Smooth muscle cell (in vitro differentiated cells): ENCODE measurements around the gene KRT1. TPM values are rescaled to one million over a fixed set of nuclear protein-coding genes. Genes with fewer than 3 reads are reported as not detected.

Experiments
- DNase-seq: peaks from one replicate; lab custom pipeline; 2025; ENCODE audit not compliant: unreplicated experiment; lab: John Stamatoyannopoulos, UW
- H2AFZ ChIP-seq: fragments of 200-600 bp; sonication (generic); 2 replicates; pipeline ENCODE4 v1.6.0; 2016; ENCODE audit warnings: antibody characterized with exemption, low read depth, mild to moderate bottlenecking
- H3F3A ChIP-seq: fragments of 200-600 bp; sonication (generic); 2 replicates; pipeline ENCODE4 v1.6.0; 2017; ENCODE audit warnings: antibody characterized with exemption, low read depth
- H3K27ac ChIP-seq: fragments of 200-600 bp; sonication (generic); 2 replicates; pipeline ENCODE4 v1.5.1; 2016; ENCODE audit warnings: low read depth, mild to moderate bottlenecking
- H3K27me3 ChIP-seq: fragments of 200-600 bp; sonication (generic); 2 replicates; pipeline ENCODE4 v1.6.1; 2016; ENCODE audit warnings: low read depth, mild to moderate bottlenecking
- H3K36me3 ChIP-seq: fragments of 200-600 bp; sonication (generic); 2 replicates; pipeline ENCODE4 v1.5.1; 2016; ENCODE audit warnings: low read depth
- H3K4me1 ChIP-seq: fragments of 200-600 bp; sonication (generic); 2 replicates; pipeline ENCODE4 v1.5.1; 2016; ENCODE audit warnings: low read depth
- H3K4me2 ChIP-seq: fragments of 200-600 bp; sonication (generic); 2 replicates; pipeline ENCODE4 v1.6.0; 2016; ENCODE audit warnings: mild to moderate bottlenecking
- H3K4me3 ChIP-seq: fragments of 200-600 bp; sonication (generic); 2 replicates; pipeline ENCODE4 v1.5.1; 2016; ENCODE audit warnings: mild to moderate bottlenecking
- H3K79me2 ChIP-seq: fragments of 200-600 bp; sonication (generic); 2 replicates; pipeline ENCODE4 v1.6.0; 2016; ENCODE audit warnings: low read depth, mild to moderate bottlenecking
- H3K9ac ChIP-seq: fragments of 200-600 bp; sonication (generic); 2 replicates; pipeline ENCODE4 v1.6.0; 2016; ENCODE audit warnings: low read depth
- H3K9me3 ChIP-seq: fragments of 200-600 bp; sonication (generic); replicated peaks from 2 replicates; pipeline ENCODE4 v1.5.1; 2016; ENCODE audit warnings: low read depth
- H4K20me1 ChIP-seq: fragments of 200-600 bp; sonication (generic); 2 replicates; pipeline ENCODE4 v1.6.0; 2016; ENCODE audit warnings: low read depth
- WGBS: methylation state at CpG from one replicate; pipeline ENCODE4 v1.1.7; 2016; ENCODE audit warnings: low lambda C conversion rate; 5-methylcytosine and 5-hydroxymethylcytosine counted together
- polyA plus RNA-seq: library from polyadenylated mRNA; unstranded; fragments of >200 nt; fragmentation: Nextera tagmentation; extraction: Ambion mirVana; gene quantifications from 2 replicates; pipeline ENCODE4 v1.2.1, GENCODE V29; 2016
- total RNA-seq: library from RNA; depleted of rRNA; stranded (reverse); fragments of >200 nt; gene quantifications from 2 replicates; pipeline ENCODE4 v1.2.3, GENCODE V29; 2014
- TF ChIP-seq, protein P1 (sequence below): fragments of 200-600 bp; sonication (generic); IDR thresholded peaks from 2 replicates; pipeline ENCODE4 v1.5.1; 2017; ENCODE audit warnings: borderline replicate concordance, mild to moderate bottlenecking, antibody characterized with exemption; ENCODE audit not compliant: insufficient read depth, poor library complexity, severe bottlenecking

Gene KRT1
- total and polyA plus RNA-seq, 2 experiments from 2014 or later = 5.6 to 13.5 TPM

GRCh38 chr12:52662918-52663229, 17.3 kb downstream of the KRT1 start:
- H3K36me3 ChIP-seq = no peaks in the 10 kb centered on the region
- no peaks in the 10 kb centered on the region for H3K4me1 ChIP-seq
- no peak overlapping the region for H3K27ac ChIP-seq
- no peak overlapping the region for H2AFZ ChIP-seq
- H3K4me2 ChIP-seq = no peak overlapping the region
- H3K79me2 ChIP-seq = no peaks in the 10 kb centered on the region
- no peaks in the 10 kb centered on the region for H4K20me1 ChIP-seq
- peaks cover 69% of the 10 kb centered on the region for H3K27me3 ChIP-seq
- TF ChIP-seq, protein P1, sequence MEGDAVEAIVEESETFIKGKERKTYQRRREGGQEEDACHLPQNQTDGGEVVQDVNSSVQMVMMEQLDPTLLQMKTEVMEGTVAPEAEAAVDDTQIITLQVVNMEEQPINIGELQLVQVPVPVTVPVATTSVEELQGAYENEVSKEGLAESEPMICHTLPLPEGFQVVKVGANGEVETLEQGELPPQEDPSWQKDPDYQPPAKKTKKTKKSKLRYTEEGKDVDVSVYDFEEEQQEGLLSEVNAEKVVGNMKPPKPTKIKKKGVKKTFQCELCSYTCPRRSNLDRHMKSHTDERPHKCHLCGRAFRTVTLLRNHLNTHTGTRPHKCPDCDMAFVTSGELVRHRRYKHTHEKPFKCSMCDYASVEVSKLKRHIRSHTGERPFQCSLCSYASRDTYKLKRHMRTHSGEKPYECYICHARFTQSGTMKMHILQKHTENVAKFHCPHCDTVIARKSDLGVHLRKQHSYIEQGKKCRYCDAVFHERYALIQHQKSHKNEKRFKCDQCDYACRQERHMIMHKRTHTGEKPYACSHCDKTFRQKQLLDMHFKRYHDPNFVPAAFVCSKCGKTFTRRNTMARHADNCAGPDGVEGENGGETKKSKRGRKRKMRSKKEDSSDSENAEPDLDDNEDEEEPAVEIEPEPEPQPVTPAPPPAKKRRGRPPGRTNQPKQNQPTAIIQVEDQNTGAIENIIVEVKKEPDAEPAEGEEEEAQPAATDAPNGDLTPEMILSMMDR = no peak
- H3K9ac ChIP-seq = no peak overlapping the region
- no peaks in the 10 kb centered on the region for H3K9me3 ChIP-seq
- H3F3A ChIP-seq = no peaks in the 10 kb centered on the region
- no peak for DNase-seq
- no peak overlapping the region for H3K4me3 ChIP-seq

DNA sequence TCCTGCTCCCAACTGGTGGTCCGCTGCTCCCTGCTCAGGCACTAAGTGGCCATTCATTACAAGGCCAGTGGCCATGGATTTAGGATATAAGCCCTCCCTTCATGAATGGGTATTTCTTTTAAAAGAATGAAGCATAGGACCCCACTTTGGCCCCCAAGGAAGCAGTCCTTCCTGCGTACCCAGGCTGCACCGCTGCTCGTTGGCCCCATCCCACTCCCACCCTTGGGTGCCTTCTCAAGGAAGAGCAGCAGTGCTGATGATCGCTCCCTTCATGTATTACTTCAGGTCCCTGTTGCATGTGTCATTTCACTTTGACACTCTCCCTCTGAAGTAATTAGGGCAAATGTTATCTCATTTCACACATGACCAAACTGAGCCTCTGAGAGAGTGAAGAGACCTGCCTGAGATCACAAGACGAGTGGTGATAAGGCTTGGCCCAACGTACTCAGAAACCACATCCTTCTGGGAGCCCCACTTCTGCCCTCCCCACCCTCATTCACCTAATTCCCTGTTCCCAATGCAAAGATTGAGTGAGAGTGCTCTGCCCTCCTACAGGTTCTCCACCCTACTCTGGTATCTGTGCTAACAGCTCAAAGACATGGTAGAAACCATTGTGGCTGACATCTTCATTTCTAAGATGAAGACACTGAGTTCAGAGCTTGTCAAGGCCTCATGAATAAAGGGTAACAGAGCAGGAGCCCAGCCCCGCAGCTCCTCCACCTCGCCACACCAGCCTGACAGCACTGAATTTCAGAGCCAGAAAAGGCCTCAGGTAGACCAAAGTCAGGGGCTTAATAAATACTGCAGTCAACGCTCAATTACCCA, 17.9 kb downstream of the KRT1 start:
- Histone ChIP-seq H3K4me1 (no peaks in the 10 kb centered on the region), H4K20me1 (no peaks in the 10 kb centered on the region), H3K9me3 (no peaks in the 10 kb centered on the region), H3K27ac (no peak overlapping the region), H3K9ac (no peak overlapping the region), H2AFZ (no peak overlapping the region), H3K4me2 (no peak overlapping the region), H3K36me3 (no peaks in the 10 kb centered on the region), H3F3A (no peaks in the 10 kb centered on the region), H3K79me2 (no peaks in the 10 kb centered on the region), H3K4me3 (no peak overlapping the region), H3K27me3 (peaks cover 70% of the 10 kb centered on the region)
- TF ChIP-seq, protein P1 = no peak
- DNase-seq = no peak
- 87% methylated on average over 10 of the region's 10 CpGs for WGBS

- Histone ChIP-seq H3K4me3 (no peak overlapping the region), H3F3A (no peaks in the 10 kb centered on the region), H3K27ac (no peak overlapping the region), H3K4me2 (no peak overlapping the region), H2AFZ (no peak overlapping the region), H3K4me1 (no peaks in the 10 kb centered on the region), H3K79me2 (no peaks in the 10 kb centered on the region), H3K27me3 (peaks cover 70% of the 10 kb centered on the region), H3K36me3 (no peaks in the 10 kb centered on the region), H4K20me1 (no peaks in the 10 kb centered on the region), H3K9ac (no peak overlapping the region), H3K9me3 (no peaks in the 10 kb centered on the region)
- 94% methylated on average over 3 of the region's 3 CpGs for WGBS
- DNase-seq = no peak
- TF ChIP-seq, protein P1 = no peak
Observed at GRCh38 chr12:52661668-52662067, 18.5 kb downstream of the KRT1 start.

GRCh38 chr12:52660934-52661499, 19.2 kb downstream of the KRT1 start:
- Histone ChIP-seq H3K36me3 (no peaks in the 10 kb centered on the region), H3K9me3 (no peaks in the 10 kb centered on the region), H3K9ac (no peak overlapping the region), H3F3A (no peaks in the 10 kb centered on the region), H3K27me3 (peaks cover 63% of the 10 kb centered on the region), H4K20me1 (no peaks in the 10 kb centered on the region), H3K4me3 (no peak overlapping the region), H3K4me2 (no peak overlapping the region), H2AFZ (no peak overlapping the region), H3K27ac (no peak overlapping the region), H3K79me2 (no peaks in the 10 kb centered on the region), H3K4me1 (no peaks in the 10 kb centered on the region)
- TF ChIP-seq, protein P1 = no peak
- WGBS = 83% methylated on average over 3 of the region's 3 CpGs
- DNase-seq = no peak
